Measurements from ENCODE around the gene NF2. TPM values are rescaled to one million over a fixed set of nuclear protein-coding genes. Genes with fewer than 3 reads are reported as not detected.

Gene NF2
- total and polyA plus RNA-seq, 7 donors = 12.8 to 59.7 (median 43.2) TPM

GRCh38 chr22:29704528-29705285 lies 101.3 kb downstream of the NF2 start:
- no peak overlapping the region for H3K4me3 ChIP-seq
- DNase-seq (no peak), ATAC-seq (no peak)
- peaks cover 0 to 3% (median 0%) of the 10 kb centered on the region in 3 donors for H3K27me3 ChIP-seq (ENCODE audit: insufficient read depth in 3 of 3, low read length in 2 of 3)
- 19 to 33% (median 23%) methylated on average over 12 to 14 of the region's 14 CpGs for WGBS, 3 donors
- H3K27ac ChIP-seq = no peak overlapping the region
- intact Hi-C loops (cut with DNase I) = no loop called here
- no peak for TF ChIP-seq CTCF (IDR thresholded peaks at IDR 0.05)
- H3K4me1 ChIP-seq = peaks cover 16% of the 10 kb centered on the region
- no peaks in the 10 kb centered on the region for H3K9me3 ChIP-seq
- H3K36me3 ChIP-seq (ENCODE audit: insufficient read depth in 1 of 2, low read depth in 1 of 2) = no peaks in the 10 kb centered on the region

GRCh38 chr22:29705651-29706050 lies 102.2 kb downstream of the NF2 start:
- Histone ChIP-seq H3K4me1 (peaks cover 16% of the 10 kb centered on the region), H3K36me3 (ENCODE audit: insufficient read depth in 1 of 2, low read depth in 1 of 2) (no peaks in the 10 kb centered on the region), H3K27me3 (ENCODE audit: insufficient read depth in 3 of 3, low read length in 2 of 3) (peaks cover 0 to 3% (median 0%) of the 10 kb centered on the region in 3 donors), H3K27ac (no peak overlapping the region), H3K9me3 (no peaks in the 10 kb centered on the region), H3K4me3 (no peak overlapping the region)
- ATAC-seq (no peak), DNase-seq (no peak)
- TF ChIP-seq CTCF (IDR thresholded peaks at IDR 0.05) = no peak
- intact Hi-C loops (cut with DNase I) = no loop called here
- 77 to 87% (median 82%) methylated on average over 7 of the region's 7 CpGs for WGBS, 3 donors

GRCh38 chr22:29706486-29706885 lies 103.1 kb downstream of the NF2 start:
- ATAC-seq (no peak), DNase-seq (no peak)
- Histone ChIP-seq H3K4me3 (no peak overlapping the region), H3K4me1 (peaks cover 19% of the 10 kb centered on the region), H3K27ac (no peak overlapping the region), H3K36me3 (ENCODE audit: insufficient read depth in 1 of 2, low read depth in 1 of 2) (no peaks in the 10 kb centered on the region), H3K9me3 (no peaks in the 10 kb centered on the region), H3K27me3 (ENCODE audit: insufficient read depth in 3 of 3, low read length in 2 of 3) (peaks cover 0 to 3% (median 0%) of the 10 kb centered on the region in 3 donors)
- no peak for TF ChIP-seq CTCF (IDR thresholded peaks at IDR 0.05)
- intact Hi-C loops (cut with DNase I) = no loop called here
- WGBS, 3 donors = 62 to 68% (median 66%) methylated on average over 9 of the region's 9 CpGs

- intact Hi-C loops (cut with DNase I) = no loop called here
- H3K4me1 ChIP-seq = peaks cover 14% of the 10 kb centered on the region
- H3K27ac ChIP-seq = no peak overlapping the region
- H3K9me3 ChIP-seq = no peaks in the 10 kb centered on the region
- H3K4me3 ChIP-seq = no peak overlapping the region
- H3K36me3 ChIP-seq (ENCODE audit: insufficient read depth in 1 of 2, low read depth in 1 of 2) = no peaks in the 10 kb centered on the region
- no peak for TF ChIP-seq CTCF (IDR thresholded peaks at IDR 0.05)
- peaks cover 0 to 3% (median 0%) of the 10 kb centered on the region in 3 donors for H3K27me3 ChIP-seq (ENCODE audit: insufficient read depth in 3 of 3, low read length in 2 of 3)
- ATAC-seq = no peak
- 36 to 48% (median 37%) methylated on average over 18 of the region's 18 CpGs for WGBS, 3 donors
- DNase-seq = no peak
Observed at GRCh38 chr22:29707010-29707409, 103.6 kb downstream of the NF2 start.

Measured in psoas muscle (tissue), 8 donors.